CD4-positive, alpha-beta memory T cell (primary cell): ENCODE measurements around the gene SMIM43. TPM values are rescaled to one million over a fixed set of nuclear protein-coding genes. Genes with fewer than 3 reads are reported as not detected.

Source experiments
- CTCF ChIA-PET: fragments of 350-600 bp; sonication (Branson Sonifier 250); formaldehyde crosslinking; loops from one replicate; lab custom pipeline; 2021; ENCODE audit warnings: inconsistent platforms; ENCODE audit not compliant: partially characterized antibody; lab: Charles Lee
- POLR2A ChIA-PET: fragments of 350-600 bp; sonication (Branson Sonifier 250); formaldehyde crosslinking; loops from one replicate; lab custom pipeline; 2021; ENCODE audit not compliant: partially characterized antibody; lab: Charles Lee
- DNase-seq, 5 donors: peaks; one replicate each; pipeline versions ENCODE4 v3.0.0 to v3.0.0-alpha.2; 2020 to 2022; ENCODE audit warnings: mixed read lengths in 1 of 5
- H3K27ac ChIP-seq: one replicate; pipeline ENCODE4 v1.7.0; 2013; ENCODE audit warnings: low read depth, low read length
- H3K27me3 ChIP-seq: 2 replicates; pipeline ENCODE4 v1.7.0; 2013; ENCODE audit warnings: mild to moderate bottlenecking, low read length, moderate library complexity; ENCODE audit not compliant: insufficient read depth
- H3K36me3 ChIP-seq: 2 replicates; pipeline ENCODE4 v1.7.0; 2013; ENCODE audit warnings: mild to moderate bottlenecking, low read length, moderate library complexity; ENCODE audit not compliant: insufficient read depth
- H3K4me1 ChIP-seq: 2 replicates; pipeline ENCODE4 v1.7.0; 2013; ENCODE audit warnings: mild to moderate bottlenecking, low read length, moderate library complexity; ENCODE audit not compliant: insufficient read depth
- H3K4me3 ChIP-seq, 2 donors: one replicate each; pipeline ENCODE4 v1.7.0; 2013; ENCODE audit warnings: low read length in 2 of 2, mild to moderate bottlenecking in 1 of 2
- H3K9me3 ChIP-seq, 2 donors: one replicate each; pipeline ENCODE4 v1.7.0; 2013; ENCODE audit warnings: low read length in 2 of 2, control low read depth in 1 of 2; ENCODE audit not compliant: control insufficient read depth in 1 of 2
- H3K27ac Mint-ChIP-seq, 7 donors: one replicate each; pipeline ENCODE4 v1.8.0; 2020 to 2021; ENCODE audit warnings: mixed read lengths in 7 of 7, mild to moderate bottlenecking in 6 of 7, inconsistent platforms in 3 of 7, moderate library complexity in 3 of 7
- H3K27me3 Mint-ChIP-seq, 2 donors: one replicate each; pipeline ENCODE4 v1.8.0; 2020 to 2021; ENCODE audit warnings: mixed read lengths in 2 of 2
- H3K36me3 Mint-ChIP-seq, 2 donors: one replicate each; pipeline ENCODE4 v1.8.0; 2020 to 2021; ENCODE audit warnings: mixed read lengths in 2 of 2, inconsistent platforms in 1 of 2, mild to moderate bottlenecking in 1 of 2
- H3K4me1 Mint-ChIP-seq, 4 donors: one replicate each; pipeline ENCODE4 v1.8.0; 2020 to 2021; ENCODE audit warnings: mixed read lengths in 4 of 4, mild to moderate bottlenecking in 1 of 4
- H3K4me3 Mint-ChIP-seq, 8 donors: one replicate each; pipeline ENCODE4 v1.8.0; 2020 to 2021; ENCODE audit warnings: mixed read lengths in 8 of 8, mild to moderate bottlenecking in 7 of 8, moderate library complexity in 6 of 8, inconsistent platforms in 3 of 8
- H3K9me3 Mint-ChIP-seq, 8 donors: one replicate each; pipeline ENCODE4 v1.8.0; 2020 to 2021; ENCODE audit warnings: mixed read lengths in 8 of 8, mild to moderate bottlenecking in 5 of 8, inconsistent platforms in 3 of 8, moderate library complexity in 1 of 8
- intact Hi-C: fragments of 100-400 bp; cut with micrococcal nuclease; formaldehyde crosslinking; loops from one replicate; pipeline ENCODE4 v1.15.1; 2023
- polyA plus RNA-seq, 2 donors: library from polyadenylated mRNA; unstranded; fragments of 300-500 nt; fragmentation: Illumina TruSeq; gene quantifications; one replicate each; pipeline ENCODE4 v1.2.3, GENCODE V29; 2021
- total RNA-seq, 2 experiments: library from RNA; stranded (reverse); gene quantifications; one replicate each; pipeline ENCODE4 v1.2.3, GENCODE V29; 2021

Gene SMIM43
- total and polyA plus RNA-seq, 4 experiments from 2014 or later: not detected

- Histone ChIP-seq H3K27me3 (no peaks in the 10 kb centered on the region), H3K27ac (no peak overlapping the region), H3K4me1 (no peaks in the 10 kb centered on the region), H3K9me3 (no peaks in the 10 kb centered on the region), H3K4me3 (no peak overlapping the region), H3K36me3 (no peaks in the 10 kb centered on the region)
- ChIA-PET POLR2A (no interaction called here), CTCF (no interaction called here)
- no peaks in the 10 kb centered on the region for H3K4me1 Mint-ChIP-seq
- H3K9me3 Mint-ChIP-seq: no peaks in the 10 kb centered on the region
- no peak overlapping the region for H3K27ac Mint-ChIP-seq
- intact Hi-C loops: no loop called here
- peaks cover 11 to 18% of the 10 kb centered on the region in 2 donors for H3K27me3 Mint-ChIP-seq
- no peak for DNase-seq
- no peaks in the 10 kb centered on the region for H3K36me3 Mint-ChIP-seq
- no peak overlapping the region for H3K4me3 Mint-ChIP-seq
Measured at GRCh38 chr4:121771869-121772268, 6.9 kb upstream of the SMIM43 start.

GRCh38 chr4:121769341-121769740, 4.4 kb upstream of the SMIM43 start:
- no peak for DNase-seq
- peaks cover 2 to 7% (median 6%) of the 10 kb centered on the region in 4 donors for H3K4me1 Mint-ChIP-seq
- no peak overlapping the region for H3K27ac Mint-ChIP-seq
- Histone ChIP-seq H3K27ac (no peak overlapping the region), H3K4me3 (no peak overlapping the region), H3K27me3 (peaks cover 11% of the 10 kb centered on the region), H3K36me3 (no peaks in the 10 kb centered on the region), H3K9me3 (no peaks in the 10 kb centered on the region), H3K4me1 (no peaks in the 10 kb centered on the region)
- no peaks in the 10 kb centered on the region for H3K36me3 Mint-ChIP-seq
- ChIA-PET POLR2A (no interaction called here), CTCF (no interaction called here)
- no peak overlapping the region for H3K4me3 Mint-ChIP-seq
- intact Hi-C loops: no loop called here
- peaks cover 21 to 24% of the 10 kb centered on the region in 2 donors for H3K27me3 Mint-ChIP-seq
- peaks cover 0 to 2% (median 0%) of the 10 kb centered on the region in 8 donors for H3K9me3 Mint-ChIP-seq

GRCh38 chr4:121767166-121767565, 2.2 kb upstream of the SMIM43 start:
- no peaks in the 10 kb centered on the region for H3K36me3 ChIP-seq
- DNase-seq: no peak
- H3K27me3 ChIP-seq: peaks cover 16% of the 10 kb centered on the region
- CTCF ChIA-PET: interaction anchor here (1.2 kb wide), 1 partner anchor 39 kb away, joined by 3 read pairs; no protein-coding TSS in a partner anchor
- intact Hi-C loops: no loop called here
- Mint-ChIP-seq H3K4me1 (peaks cover 4 to 13% (median 10%) of the 10 kb centered on the region in 4 donors), H3K27ac (no peak overlapping the region), H3K4me3 (no peak overlapping the region), H3K27me3 (peaks cover 38 to 39% of the 10 kb centered on the region in 2 donors), H3K9me3 (peaks cover 0 to 2% (median 0%) of the 10 kb centered on the region in 8 donors), H3K36me3 (no peaks in the 10 kb centered on the region)
- H3K27ac ChIP-seq: no peak overlapping the region
- no peaks in the 10 kb centered on the region for H3K9me3 ChIP-seq
- no peaks in the 10 kb centered on the region for H3K4me1 ChIP-seq
- no peak overlapping the region for H3K4me3 ChIP-seq
- POLR2A ChIA-PET: no interaction called here

- Histone ChIP-seq H3K27me3 (peaks cover 16% of the 10 kb centered on the region), H3K4me1 (no peaks in the 10 kb centered on the region), H3K36me3 (no peaks in the 10 kb centered on the region), H3K9me3 (no peaks in the 10 kb centered on the region), H3K4me3 (no peak overlapping the region), H3K27ac (no peak overlapping the region)
- DNase-seq: no peak
- ChIA-PET CTCF (no interaction called here), POLR2A (no interaction called here)
- Mint-ChIP-seq H3K27me3 (peaks cover 39 to 40% of the 10 kb centered on the region in 2 donors), H3K9me3 (peaks cover 0 to 2% (median 0%) of the 10 kb centered on the region in 8 donors), H3K4me3 (no peak overlapping the region), H3K36me3 (no peaks in the 10 kb centered on the region), H3K4me1 (peaks cover 4 to 13% (median 10%) of the 10 kb centered on the region in 4 donors), H3K27ac (no peak overlapping the region)
- intact Hi-C loops: no loop called here
Measured at GRCh38 chr4:121765971-121766538, 1.1 kb upstream of the SMIM43 start.

GRCh38 chr4:121765368-121765705, 373 bp upstream of the SMIM43 start:
- Mint-ChIP-seq H3K4me3 (peak overlapping the region in 6 of 8 donors; percentile 5 to 75 (median 46)), H3K4me1 (peaks cover 4 to 13% (median 10%) of the 10 kb centered on the region in 4 donors), H3K27me3 (peaks cover 36 to 37% of the 10 kb centered on the region in 2 donors), H3K9me3 (peaks cover 0 to 2% (median 0%) of the 10 kb centered on the region in 8 donors), H3K36me3 (no peaks in the 10 kb centered on the region), H3K27ac (no peak overlapping the region)
- Histone ChIP-seq H3K9me3 (no peaks in the 10 kb centered on the region), H3K27me3 (peaks cover 22% of the 10 kb centered on the region), H3K4me3 (no peak overlapping the region), H3K27ac (no peak overlapping the region), H3K4me1 (no peaks in the 10 kb centered on the region), H3K36me3 (no peaks in the 10 kb centered on the region)
- CTCF ChIA-PET: no interaction called here
- POLR2A ChIA-PET: no interaction called here
- intact Hi-C loops: no loop called here
- DNase-seq: no peak

- H3K4me1 Mint-ChIP-seq: peaks cover 4 to 13% (median 10%) of the 10 kb centered on the region in 4 donors
- peak overlapping the region in 7 of 8 donors; percentile 10 to 63 (median 37) for H3K4me3 Mint-ChIP-seq
- Histone ChIP-seq H3K4me1 (no peaks in the 10 kb centered on the region), H3K9me3 (no peaks in the 10 kb centered on the region), H3K27me3 (peaks cover 23% of the 10 kb centered on the region), H3K27ac (no peak overlapping the region), H3K36me3 (no peaks in the 10 kb centered on the region), H3K4me3 (no peak overlapping the region)
- H3K9me3 Mint-ChIP-seq: peaks cover 0 to 2% (median 0%) of the 10 kb centered on the region in 8 donors
- intact Hi-C loops: no loop called here
- no peaks in the 10 kb centered on the region for H3K36me3 Mint-ChIP-seq
- DNase-seq: no peak
- no peak overlapping the region for H3K27ac Mint-ChIP-seq
- ChIA-PET CTCF (no interaction called here), POLR2A (no interaction called here)
- peaks cover 33 to 37% of the 10 kb centered on the region in 2 donors for H3K27me3 Mint-ChIP-seq
Measured at GRCh38 chr4:121764303-121764701, 662 bp downstream of the SMIM43 start.

GRCh38 chr4:121760205-121760604, 4.8 kb downstream of the SMIM43 start:
- intact Hi-C loops: no loop called here
- Mint-ChIP-seq H3K36me3 (no peaks in the 10 kb centered on the region), H3K9me3 (peaks cover 0 to 3% (median 0%) of the 10 kb centered on the region in 8 donors), H3K4me1 (peaks cover 3 to 8% (median 6%) of the 10 kb centered on the region in 4 donors), H3K27ac (no peak overlapping the region), H3K27me3 (peaks cover 26 to 40% of the 10 kb centered on the region in 2 donors), H3K4me3 (no peak overlapping the region)
- ChIA-PET POLR2A (no interaction called here), CTCF (no interaction called here)
- peaks cover 15% of the 10 kb centered on the region for H3K27me3 ChIP-seq
- H3K4me3 ChIP-seq: no peak overlapping the region
- H3K9me3 ChIP-seq: no peaks in the 10 kb centered on the region
- no peaks in the 10 kb centered on the region for H3K4me1 ChIP-seq
- no peak for DNase-seq
- H3K36me3 ChIP-seq: no peaks in the 10 kb centered on the region
- no peak overlapping the region for H3K27ac ChIP-seq
